Vagina (tissue), 2 donors: ENCODE measurements around the gene REEP3.

Experiments
- POLR2A ChIP-seq, 2 donors: fragments of 450-650 bp; IDR thresholded peaks; one replicate each; pipeline ENCODE4 v1.6.1; 2017; ENCODE audit warnings: antibody characterized with exemption in 2 of 2, mild to moderate bottlenecking in 2 of 2, moderate library complexity in 2 of 2
- POLR2AphosphoS5 ChIP-seq, 2 donors: sonication (generic); formaldehyde crosslinking; IDR thresholded peaks; one replicate each; pipeline ENCODE4 v1.9.0; 2017; ENCODE audit warnings: antibody characterized with exemption in 2 of 2, mild to moderate bottlenecking in 2 of 2, low read depth in 1 of 2; ENCODE audit not compliant: insufficient read depth in 1 of 2
- TF ChIP-seq, protein P1 (sequence below), 3 experiments: fragments of 450-650 bp in 2 of 3; fragments of 200-600 bp in 1 of 3; sonication (generic) in 1 of 3; IDR thresholded peaks; one replicate each; pipeline ENCODE4 v1.5.1; 2017 to 2019; ENCODE audit warnings: antibody characterized with exemption in 3 of 3, mild to moderate bottlenecking in 2 of 3, moderate library complexity in 2 of 3

DNA sequence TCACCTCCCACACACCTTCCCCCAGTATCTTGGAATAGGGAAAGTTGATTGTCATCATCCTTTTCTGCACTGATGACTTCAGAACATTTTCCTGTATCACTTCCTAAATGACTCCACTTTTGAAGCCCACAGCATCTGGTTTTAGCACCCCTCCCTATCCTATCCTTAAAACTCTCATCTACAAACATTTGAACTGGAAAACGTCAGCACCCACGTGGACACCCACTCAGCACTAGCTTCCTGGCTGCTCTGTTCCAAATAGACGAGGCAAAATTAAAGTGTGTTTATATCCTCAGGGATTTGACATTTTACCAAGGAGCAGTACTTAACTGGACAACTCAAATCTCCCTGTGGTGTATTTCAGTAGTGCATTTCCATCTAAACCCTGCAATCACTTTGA lies 73.9 kb downstream of the REEP3 start:
- TF ChIP-seq, protein P1, sequence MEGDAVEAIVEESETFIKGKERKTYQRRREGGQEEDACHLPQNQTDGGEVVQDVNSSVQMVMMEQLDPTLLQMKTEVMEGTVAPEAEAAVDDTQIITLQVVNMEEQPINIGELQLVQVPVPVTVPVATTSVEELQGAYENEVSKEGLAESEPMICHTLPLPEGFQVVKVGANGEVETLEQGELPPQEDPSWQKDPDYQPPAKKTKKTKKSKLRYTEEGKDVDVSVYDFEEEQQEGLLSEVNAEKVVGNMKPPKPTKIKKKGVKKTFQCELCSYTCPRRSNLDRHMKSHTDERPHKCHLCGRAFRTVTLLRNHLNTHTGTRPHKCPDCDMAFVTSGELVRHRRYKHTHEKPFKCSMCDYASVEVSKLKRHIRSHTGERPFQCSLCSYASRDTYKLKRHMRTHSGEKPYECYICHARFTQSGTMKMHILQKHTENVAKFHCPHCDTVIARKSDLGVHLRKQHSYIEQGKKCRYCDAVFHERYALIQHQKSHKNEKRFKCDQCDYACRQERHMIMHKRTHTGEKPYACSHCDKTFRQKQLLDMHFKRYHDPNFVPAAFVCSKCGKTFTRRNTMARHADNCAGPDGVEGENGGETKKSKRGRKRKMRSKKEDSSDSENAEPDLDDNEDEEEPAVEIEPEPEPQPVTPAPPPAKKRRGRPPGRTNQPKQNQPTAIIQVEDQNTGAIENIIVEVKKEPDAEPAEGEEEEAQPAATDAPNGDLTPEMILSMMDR (IDR thresholded peaks at IDR 0.05), result no peak
- TF ChIP-seq POLR2A (IDR thresholded peaks at IDR 0.05), result no peak
- TF ChIP-seq POLR2AphosphoS5 (IDR thresholded peaks at IDR 0.05; ENCODE audit: insufficient read depth in 1 of 2, low read depth in 1 of 2), result no peak
